Fibroblast of villous mesenchyme (primary cell): ENCODE measurements around the gene TTC34. TPM values are rescaled to one million over a fixed set of nuclear protein-coding genes. Genes with fewer than 3 reads are reported as not detected.

Source experiments
- DNase-seq: peaks from one replicate; pipeline ENCODE4 v3.0.0-alpha.2; 2010; ENCODE audit warnings: low read depth
- H3K4me3 ChIP-seq: 2 replicates; pipeline ENCODE4 v1.5.1; 2011; ENCODE audit warnings: low read depth, mild to moderate bottlenecking, low read length
- total RNA-seq: library from RNA; depleted of rRNA; stranded (reverse); fragments of >200 nt; gene quantifications from 2 replicates; pipeline ENCODE4 v1.2.3, GENCODE V29; 2012
- TF ChIP-seq, protein P1 (sequence below): IDR thresholded peaks from 2 replicates; pipeline ENCODE4 v1.5.1; 2012; ENCODE audit warnings: low read depth, mild to moderate bottlenecking, low read length; ENCODE audit not compliant: insufficient read depth

Gene TTC34
- total RNA-seq, 1 donor: 0.43 TPM

- TF ChIP-seq, protein P1, sequence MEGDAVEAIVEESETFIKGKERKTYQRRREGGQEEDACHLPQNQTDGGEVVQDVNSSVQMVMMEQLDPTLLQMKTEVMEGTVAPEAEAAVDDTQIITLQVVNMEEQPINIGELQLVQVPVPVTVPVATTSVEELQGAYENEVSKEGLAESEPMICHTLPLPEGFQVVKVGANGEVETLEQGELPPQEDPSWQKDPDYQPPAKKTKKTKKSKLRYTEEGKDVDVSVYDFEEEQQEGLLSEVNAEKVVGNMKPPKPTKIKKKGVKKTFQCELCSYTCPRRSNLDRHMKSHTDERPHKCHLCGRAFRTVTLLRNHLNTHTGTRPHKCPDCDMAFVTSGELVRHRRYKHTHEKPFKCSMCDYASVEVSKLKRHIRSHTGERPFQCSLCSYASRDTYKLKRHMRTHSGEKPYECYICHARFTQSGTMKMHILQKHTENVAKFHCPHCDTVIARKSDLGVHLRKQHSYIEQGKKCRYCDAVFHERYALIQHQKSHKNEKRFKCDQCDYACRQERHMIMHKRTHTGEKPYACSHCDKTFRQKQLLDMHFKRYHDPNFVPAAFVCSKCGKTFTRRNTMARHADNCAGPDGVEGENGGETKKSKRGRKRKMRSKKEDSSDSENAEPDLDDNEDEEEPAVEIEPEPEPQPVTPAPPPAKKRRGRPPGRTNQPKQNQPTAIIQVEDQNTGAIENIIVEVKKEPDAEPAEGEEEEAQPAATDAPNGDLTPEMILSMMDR: no peak
- no peak overlapping the region for H3K4me3 ChIP-seq
- DNase-seq: no peak
These were observed 14.2 kb downstream of the TTC34 start for GRCh38 chr1:2787163-2787911.

DNA sequence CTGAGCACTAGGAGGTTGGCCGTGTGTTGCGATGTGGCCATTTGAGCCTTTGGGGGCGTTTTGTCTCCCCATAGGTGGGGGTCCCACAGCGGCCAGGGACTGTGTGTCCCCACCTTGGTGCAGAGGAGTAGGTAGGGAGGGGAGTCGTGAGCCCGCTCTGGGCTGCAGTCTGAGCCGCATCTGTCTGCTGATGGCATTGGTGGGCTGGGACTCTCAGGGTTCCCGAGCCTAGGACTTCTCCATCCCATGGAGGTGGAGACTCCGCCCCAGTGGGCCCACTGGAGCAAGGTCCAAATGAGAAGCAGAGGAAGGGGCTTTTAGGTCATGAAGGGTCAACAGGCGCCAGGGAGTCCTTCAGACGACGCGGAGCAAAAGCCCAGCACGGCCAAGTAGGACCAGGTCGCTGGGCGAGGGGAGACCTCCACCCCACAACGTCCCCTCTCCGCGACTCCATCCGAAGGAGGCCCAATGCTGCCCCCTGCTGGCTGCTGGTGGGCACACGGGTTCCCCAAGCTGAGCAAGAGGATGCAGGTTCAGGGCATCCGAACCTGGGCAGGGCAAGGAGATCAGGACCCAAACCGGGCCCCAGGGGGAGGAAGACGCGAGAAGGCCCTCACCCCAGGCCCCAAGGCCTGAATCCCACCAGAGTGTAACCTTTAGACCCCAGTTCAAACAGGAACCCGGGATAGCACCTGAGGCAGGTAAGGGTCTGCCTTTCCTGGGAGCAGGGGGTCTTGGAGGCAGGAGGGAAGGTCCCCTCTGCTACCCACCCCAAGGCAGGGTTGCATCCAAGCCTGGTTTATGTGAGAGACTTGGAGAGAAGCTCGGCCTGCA lies 14.9 kb downstream of the TTC34 start:
- no peak overlapping the region for H3K4me3 ChIP-seq
- TF ChIP-seq, protein P1: no peak
- no peak for DNase-seq

DNA sequence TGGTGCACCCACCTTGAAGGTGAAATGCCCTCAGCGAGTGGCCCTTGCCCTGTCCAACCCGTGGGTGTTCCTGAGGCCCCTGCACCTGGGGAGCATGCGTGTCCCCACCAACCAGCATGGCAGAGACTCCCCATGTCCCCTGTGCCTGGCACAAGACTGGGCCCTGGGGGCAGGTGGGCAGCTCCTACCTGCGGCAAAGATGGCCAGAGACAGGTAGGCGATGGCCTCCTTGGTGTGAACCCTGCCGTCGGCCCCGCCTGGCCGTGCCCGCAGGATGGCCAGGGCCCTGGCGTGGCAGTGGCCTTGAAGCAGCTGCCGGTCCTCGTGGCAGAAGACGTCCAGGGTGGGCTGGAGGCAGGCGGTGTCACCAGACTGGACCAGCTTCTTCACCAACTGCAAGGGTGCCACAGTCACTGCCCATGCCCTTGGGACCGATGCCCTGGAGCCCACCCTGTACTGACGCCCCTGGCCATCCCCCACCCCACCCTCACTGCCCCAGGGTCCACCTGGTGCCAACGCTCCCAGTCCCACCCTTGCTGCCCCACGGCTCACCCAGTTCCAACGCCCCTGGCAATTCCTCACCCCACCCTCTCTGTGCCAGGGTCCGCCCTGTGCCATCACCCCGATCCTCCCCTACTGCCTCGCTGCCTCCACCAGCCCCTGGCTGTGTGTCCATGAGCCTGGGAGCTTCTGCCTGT lies 15.7 kb downstream of the TTC34 start:
- TF ChIP-seq, protein P1: no peak
- no peak for DNase-seq
- H3K4me3 ChIP-seq: no peak overlapping the region

GRCh38 chr1:2784854-2785630 lies 16.5 kb downstream of the TTC34 start:
- no peak for DNase-seq
- H3K4me3 ChIP-seq: no peak overlapping the region
- TF ChIP-seq, protein P1: no peak

DNA sequence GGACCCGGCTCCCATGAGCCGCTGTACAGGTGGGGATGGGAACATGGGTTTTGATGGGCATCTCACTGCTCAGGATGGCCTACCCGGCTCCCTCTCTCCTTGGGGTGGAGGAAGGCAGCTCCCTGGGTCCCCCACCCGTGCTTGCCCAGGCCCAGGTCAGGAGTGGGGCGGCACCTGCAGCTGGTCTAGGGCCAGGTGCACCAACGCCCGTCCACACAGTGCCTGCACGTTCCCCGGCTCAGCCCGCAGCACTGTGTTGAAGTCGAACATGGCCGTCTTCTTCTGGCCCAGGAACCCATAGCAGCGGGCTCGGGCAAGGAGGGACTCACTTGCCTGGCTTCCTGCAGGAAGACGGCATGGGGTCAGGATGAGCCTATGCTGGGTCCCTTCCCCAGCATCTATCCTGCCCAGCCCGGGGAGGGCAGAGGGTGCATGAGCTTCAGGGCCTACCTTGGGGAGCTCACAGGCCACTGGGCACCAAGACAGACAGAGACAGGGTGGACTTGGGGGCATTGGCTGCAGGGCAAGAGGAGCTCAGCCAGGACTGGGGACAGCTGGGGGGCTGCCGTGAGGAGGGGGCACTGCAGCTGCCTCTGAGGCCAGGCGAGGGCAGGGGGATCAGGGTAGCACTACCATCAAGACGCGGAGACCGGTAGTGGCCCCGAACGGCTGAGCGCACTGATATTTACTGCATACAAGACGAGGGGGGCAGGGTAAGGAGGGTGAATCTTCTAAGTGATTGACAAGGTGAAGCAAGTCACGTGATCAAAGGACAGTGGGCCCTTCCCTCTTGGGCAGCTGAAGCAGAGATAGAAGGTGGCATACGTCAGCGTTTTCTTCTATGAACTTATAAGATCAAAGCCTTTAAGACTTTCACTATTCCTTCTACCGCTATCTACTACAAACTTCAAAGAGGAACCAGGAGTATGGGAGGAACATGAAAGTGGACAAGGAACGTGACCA lies 17.8 kb downstream of the TTC34 start:
- no peak for DNase-seq
- H3K4me3 ChIP-seq: no peak overlapping the region
- TF ChIP-seq, protein P1: no peak

- TF ChIP-seq, protein P1: no peak
- no peak overlapping the region for H3K4me3 ChIP-seq
- no peak for DNase-seq
These were observed 18.4 kb downstream of the TTC34 start for GRCh38 chr1:2783069-2783434.
